DND-41 (cell line): ENCODE measurements around the gene MAGI1.

ENCODE experiments used
- EZH2 ChIP-seq: IDR thresholded peaks from 3 replicates; pipeline ENCODE4 v1.6.1; 2012; ENCODE audit warnings: borderline replicate concordance, low read depth, mild to moderate bottlenecking, moderate library complexity, low read length, inconsistent platforms; ENCODE audit not compliant: severe bottlenecking
- TF ChIP-seq, protein P1 (sequence below): IDR thresholded peaks from 2 replicates; pipeline ENCODE4 v1.5.1; 2012; ENCODE audit warnings: borderline replicate concordance, low read length, moderate library complexity, mild to moderate bottlenecking; ENCODE audit not compliant: poor library complexity, severe bottlenecking; ENCODE audit errors: extremely low read depth

GRCh38 chr3:65638301-65638700, 400.4 kb downstream of the MAGI1 start:
- TF ChIP-seq, protein P1, sequence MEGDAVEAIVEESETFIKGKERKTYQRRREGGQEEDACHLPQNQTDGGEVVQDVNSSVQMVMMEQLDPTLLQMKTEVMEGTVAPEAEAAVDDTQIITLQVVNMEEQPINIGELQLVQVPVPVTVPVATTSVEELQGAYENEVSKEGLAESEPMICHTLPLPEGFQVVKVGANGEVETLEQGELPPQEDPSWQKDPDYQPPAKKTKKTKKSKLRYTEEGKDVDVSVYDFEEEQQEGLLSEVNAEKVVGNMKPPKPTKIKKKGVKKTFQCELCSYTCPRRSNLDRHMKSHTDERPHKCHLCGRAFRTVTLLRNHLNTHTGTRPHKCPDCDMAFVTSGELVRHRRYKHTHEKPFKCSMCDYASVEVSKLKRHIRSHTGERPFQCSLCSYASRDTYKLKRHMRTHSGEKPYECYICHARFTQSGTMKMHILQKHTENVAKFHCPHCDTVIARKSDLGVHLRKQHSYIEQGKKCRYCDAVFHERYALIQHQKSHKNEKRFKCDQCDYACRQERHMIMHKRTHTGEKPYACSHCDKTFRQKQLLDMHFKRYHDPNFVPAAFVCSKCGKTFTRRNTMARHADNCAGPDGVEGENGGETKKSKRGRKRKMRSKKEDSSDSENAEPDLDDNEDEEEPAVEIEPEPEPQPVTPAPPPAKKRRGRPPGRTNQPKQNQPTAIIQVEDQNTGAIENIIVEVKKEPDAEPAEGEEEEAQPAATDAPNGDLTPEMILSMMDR: no peak
- no peak for TF ChIP-seq EZH2
